Measurements from ENCODE around the gene ACTRT3. TPM values are rescaled to one million over a fixed set of nuclear protein-coding genes. Genes with fewer than 3 reads are reported as not detected.
A peak's percentile ranks its signal among the peaks of the same experiment; 100 is the strongest.

ACTRT3 gene
- polyA plus RNA-seq, 2 of the 4 experiments (the other 2 are of a cell fraction), result 1.8 to 3.3 TPM

GRCh38 chr3:169813757-169814517 lies 44.6 kb upstream of the ACTRT3 start (continued):
- TF ChIP-seq RAD21 (conservative IDR thresholded peaks at IDR 0.05 in 1 of 2, IDR thresholded peaks at IDR 0.05 in 1 of 2) (peak in 1 of 2 experiments; percentile 15; a peak in 1 of 5 replicates), MYC (IDR thresholded peaks at IDR 0.05; ENCODE audit: borderline replicate concordance, low read length) (no peak; the same call in 1 of the 2 replicates), CBX2 (IDR thresholded peaks at IDR 0.05; ENCODE audit: borderline replicate concordance, low read depth) (no peak), CTCF (IDR thresholded peaks at IDR 0.05) (peak; percentile 24; the same call in 1 of the 3 replicates)

- Histone ChIP-seq H3K27ac (no peak overlapping the region), H3K4me1 (no peaks in the 10 kb centered on the region), H3K4me3 (peak overlapping the region; percentile 28; the same call in 2 of the 3 replicates), H3K9me3 (peaks cover 8% of the 10 kb centered on the region), H3K4me2 (peak overlapping the region; percentile 68)
- POLR2A ChIA-PET, result no interaction called here
- WGBS (ENCODE audit: missing lambda C conversion rate), result 73% methylated on average over 8 of the region's 8 CpGs
- TF ChIP-seq CEBPB (IDR thresholded peaks at IDR 0.05) (no peak), RNF2 (IDR thresholded peaks at IDR 0.05; ENCODE audit: borderline replicate concordance, low read depth) (no peak), PBX3 (IDR thresholded peaks at IDR 0.05) (no peak), KDM5A (IDR thresholded peaks at IDR 0.05) (no peak), HOXB13 (CRISPR knock-in tag; IDR thresholded peaks at IDR 0.05; ENCODE audit: low read depth) (no peak), RAD21 (conservative IDR thresholded peaks at IDR 0.05 in 1 of 2, IDR thresholded peaks at IDR 0.05 in 1 of 2) (no peak), POLR2A (IDR thresholded peaks at IDR 0.05; ENCODE audit: low read length) (no peak), JUNB (IDR thresholded peaks at IDR 0.05) (no peak), JUN (IDR thresholded peaks at IDR 0.05) (no peak), ATOH8 (CRISPR knock-in tag; IDR thresholded peaks at IDR 0.05; ENCODE audit: low read depth) (no peak), BHLHE40 (IDR thresholded peaks at IDR 0.05; ENCODE audit: low read depth, low read length) (no peak), USF2 (IDR thresholded peaks at IDR 0.05) (no peak), EHF (CRISPR knock-in tag; IDR thresholded peaks at IDR 0.05) (no peak), MYC (IDR thresholded peaks at IDR 0.05; ENCODE audit: borderline replicate concordance, low read length) (no peak), GATA3 (IDR thresholded peaks at IDR 0.05; ENCODE audit: borderline replicate concordance) (no peak), NFE2L2 (conservative IDR thresholded peaks at IDR 0.05; ENCODE audit: low read length) (no peak), MAZ (IDR thresholded peaks at IDR 0.05; ENCODE audit: borderline replicate concordance, low read depth, low read length) (no peak), HOXA7 (CRISPR knock-in tag; IDR thresholded peaks at IDR 0.05) (no peak), FOSB (CRISPR knock-in tag; IDR thresholded peaks at IDR 0.05) (no peak)
- FAIRE-seq (no peak), ATAC-seq (peak in 1 of 2 experiments; percentile 13; a peak in 2 of 6 replicates), DNase-seq (ENCODE audit: low read depth in 1 of 2, low spot score in 1 of 2) (no peak)
- CTCF ChIA-PET, result interaction anchor here (1.4 kb wide), 1 partner anchor 10 kb away, joined by 3 read pairs; no protein-coding TSS in a partner anchor
Measured at GRCh38 chr3:169813278-169813677, 43.9 kb upstream of the ACTRT3 start.

Data from A549 (cell line).